Fibroblast of villous mesenchyme (primary cell): Measurements from ENCODE around the gene NFIA. TPM values are rescaled to one million over a fixed set of nuclear protein-coding genes. Genes with fewer than 3 reads are reported as not detected.

Source experiments
- DNase-seq: peaks from one replicate; pipeline ENCODE4 v3.0.0-alpha.2; 2010; ENCODE audit warnings: low read depth
- H3K4me3 ChIP-seq: 2 replicates; pipeline ENCODE4 v1.5.1; 2011; ENCODE audit warnings: low read depth, mild to moderate bottlenecking, low read length
- total RNA-seq: library from RNA; depleted of rRNA; stranded (reverse); fragments of >200 nt; gene quantifications from 2 replicates; pipeline ENCODE4 v1.2.3, GENCODE V29; 2012
- TF ChIP-seq, protein P1 (sequence below): IDR thresholded peaks from 2 replicates; pipeline ENCODE4 v1.5.1; 2012; ENCODE audit warnings: low read depth, mild to moderate bottlenecking, low read length; ENCODE audit not compliant: insufficient read depth

NFIA gene
- total RNA-seq, 1 donor = 10.4 TPM

DNA sequence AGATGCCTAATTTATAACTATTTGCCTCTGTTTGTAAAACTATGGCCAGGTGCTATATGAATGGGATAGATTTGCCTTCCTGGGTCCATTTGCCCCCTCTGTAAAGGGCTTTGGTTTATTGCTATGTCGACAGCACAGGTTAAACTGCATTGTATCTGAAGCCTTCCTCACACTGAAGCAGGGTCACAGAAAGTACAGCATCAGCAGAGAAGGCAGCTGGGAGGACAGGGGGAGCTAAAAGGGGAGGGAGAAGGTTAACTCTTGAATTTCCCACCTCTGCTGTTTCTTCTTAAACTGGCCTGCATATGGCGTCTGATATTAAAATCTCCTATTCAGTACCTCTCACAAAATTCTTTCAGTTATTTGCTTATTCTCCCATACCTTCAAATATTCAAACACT, 345.1 kb downstream of the NFIA start:
- no peak overlapping the region for H3K4me3 ChIP-seq
- TF ChIP-seq, protein P1, sequence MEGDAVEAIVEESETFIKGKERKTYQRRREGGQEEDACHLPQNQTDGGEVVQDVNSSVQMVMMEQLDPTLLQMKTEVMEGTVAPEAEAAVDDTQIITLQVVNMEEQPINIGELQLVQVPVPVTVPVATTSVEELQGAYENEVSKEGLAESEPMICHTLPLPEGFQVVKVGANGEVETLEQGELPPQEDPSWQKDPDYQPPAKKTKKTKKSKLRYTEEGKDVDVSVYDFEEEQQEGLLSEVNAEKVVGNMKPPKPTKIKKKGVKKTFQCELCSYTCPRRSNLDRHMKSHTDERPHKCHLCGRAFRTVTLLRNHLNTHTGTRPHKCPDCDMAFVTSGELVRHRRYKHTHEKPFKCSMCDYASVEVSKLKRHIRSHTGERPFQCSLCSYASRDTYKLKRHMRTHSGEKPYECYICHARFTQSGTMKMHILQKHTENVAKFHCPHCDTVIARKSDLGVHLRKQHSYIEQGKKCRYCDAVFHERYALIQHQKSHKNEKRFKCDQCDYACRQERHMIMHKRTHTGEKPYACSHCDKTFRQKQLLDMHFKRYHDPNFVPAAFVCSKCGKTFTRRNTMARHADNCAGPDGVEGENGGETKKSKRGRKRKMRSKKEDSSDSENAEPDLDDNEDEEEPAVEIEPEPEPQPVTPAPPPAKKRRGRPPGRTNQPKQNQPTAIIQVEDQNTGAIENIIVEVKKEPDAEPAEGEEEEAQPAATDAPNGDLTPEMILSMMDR = no peak
- DNase-seq = no peak

DNA sequence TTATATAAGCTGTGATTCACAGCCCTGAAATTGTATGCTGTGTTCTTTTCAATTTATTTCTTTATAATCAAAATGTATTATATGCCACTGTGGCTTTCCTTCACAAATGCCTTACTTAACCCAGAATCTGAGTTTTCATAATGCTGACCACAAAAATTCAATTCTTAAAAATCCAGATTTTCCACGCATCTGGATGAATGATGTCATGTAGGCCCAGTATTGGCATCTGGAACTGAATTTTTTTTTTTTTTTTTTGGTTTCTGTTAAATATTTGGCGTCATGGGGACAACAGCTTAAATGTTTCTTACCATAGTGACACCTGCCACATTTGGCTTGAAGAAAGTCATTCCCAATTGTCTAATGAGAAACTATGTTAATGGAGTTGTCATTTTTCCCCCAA, 345.8 kb downstream of the NFIA start:
- no peak overlapping the region for H3K4me3 ChIP-seq
- DNase-seq = no peak
- TF ChIP-seq, protein P1 = no peak

DNA sequence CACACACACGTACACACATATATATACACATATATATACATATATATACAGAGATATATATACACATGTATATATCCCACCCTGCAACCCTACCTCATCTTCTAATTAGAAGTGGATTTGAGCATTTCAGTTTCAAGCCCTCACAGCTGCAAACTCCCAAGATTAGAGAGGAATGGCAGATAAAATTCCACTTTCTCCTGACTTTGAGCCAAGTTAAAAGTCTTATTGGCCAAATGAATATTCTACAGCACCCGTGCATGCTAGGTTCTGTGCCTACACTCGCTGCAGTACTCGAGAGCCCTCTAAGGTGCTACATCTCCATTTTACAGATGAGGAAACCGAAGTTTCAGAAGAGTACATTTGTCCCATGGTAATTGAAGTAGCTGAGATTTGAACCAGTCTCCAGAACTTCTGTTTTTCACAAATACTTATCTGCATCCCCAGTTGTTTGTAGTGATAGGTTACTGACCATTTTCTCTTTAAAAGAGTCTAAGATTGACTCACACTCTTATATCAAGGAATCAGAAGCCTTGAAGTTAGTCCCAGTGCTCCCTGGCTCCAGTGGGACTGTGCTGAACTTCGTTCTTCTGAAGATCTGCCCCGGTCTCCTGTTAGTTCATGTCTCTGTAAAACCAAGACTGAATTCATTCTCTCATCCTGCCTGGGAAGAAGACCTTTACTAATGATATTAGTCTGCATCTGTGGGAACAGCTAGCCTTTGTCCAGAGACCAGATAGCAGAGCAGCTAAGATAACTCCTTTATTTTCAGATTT, 350.4 kb downstream of the NFIA start:
- H3K4me3 ChIP-seq = no peak overlapping the region
- DNase-seq = no peak
- TF ChIP-seq, protein P1 = no peak

DNA sequence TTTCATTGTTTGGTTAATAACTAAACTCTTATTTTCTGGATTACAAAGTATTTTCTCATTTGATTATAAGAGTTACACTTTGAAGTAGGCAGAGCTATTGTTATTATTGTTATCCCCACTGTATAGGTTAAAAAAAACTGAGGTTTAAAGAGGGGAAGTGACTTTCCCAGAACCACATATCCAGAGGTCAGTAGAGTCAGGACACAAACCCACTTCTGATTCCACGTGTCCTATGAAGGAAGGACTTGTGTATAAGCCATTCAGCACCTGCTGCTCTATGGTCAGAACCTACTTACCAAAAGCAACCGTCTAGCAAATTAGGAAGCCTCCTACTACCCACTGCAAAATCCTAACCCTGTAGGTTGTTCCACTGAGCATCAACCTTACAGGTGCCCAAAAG, 351.3 kb downstream of the NFIA start:
- DNase-seq = no peak
- no peak overlapping the region for H3K4me3 ChIP-seq
- TF ChIP-seq, protein P1 = no peak

DNA sequence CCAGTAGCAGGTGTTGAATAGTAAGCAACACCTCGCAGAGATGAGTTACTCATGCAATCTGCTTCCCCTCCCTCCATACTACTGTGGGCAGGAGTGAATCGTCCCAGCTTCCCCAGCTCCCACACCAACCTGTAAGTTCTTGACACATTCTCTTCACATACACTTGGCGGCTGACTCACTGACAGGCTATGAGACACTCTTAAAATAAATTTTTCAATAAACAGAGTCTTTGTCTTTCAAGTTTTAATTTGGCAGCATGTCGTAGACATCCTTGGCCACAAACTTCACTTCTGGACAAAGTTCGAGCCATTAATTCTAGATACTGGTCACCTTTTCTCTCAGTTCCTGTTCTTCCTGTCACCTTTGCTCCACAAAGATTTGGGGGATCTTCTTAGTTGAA, 351.9 kb downstream of the NFIA start:
- TF ChIP-seq, protein P1 = no peak
- no peak for DNase-seq
- H3K4me3 ChIP-seq = no peak overlapping the region

DNA sequence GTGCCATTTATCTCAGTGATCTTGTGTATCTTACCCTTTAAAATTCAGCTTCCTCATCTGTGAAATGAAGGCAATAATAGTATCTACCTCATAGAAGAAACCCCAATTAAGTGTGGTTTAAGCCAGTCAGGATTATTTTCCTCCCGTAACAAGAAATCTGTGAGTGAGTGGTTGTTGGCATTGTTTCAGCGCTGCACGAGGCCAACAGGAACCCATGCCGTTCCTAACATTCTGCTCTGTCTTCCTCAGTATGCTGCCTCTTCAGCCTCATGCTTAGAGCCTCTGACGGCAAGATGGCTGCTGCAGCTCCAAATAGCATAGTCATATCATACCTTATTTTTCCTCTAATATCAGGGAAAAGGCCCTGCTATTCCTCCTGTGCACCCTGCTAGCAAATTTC, 352.9 kb downstream of the NFIA start:
- TF ChIP-seq, protein P1 = no peak
- DNase-seq = no peak
- no peak overlapping the region for H3K4me3 ChIP-seq

DNA sequence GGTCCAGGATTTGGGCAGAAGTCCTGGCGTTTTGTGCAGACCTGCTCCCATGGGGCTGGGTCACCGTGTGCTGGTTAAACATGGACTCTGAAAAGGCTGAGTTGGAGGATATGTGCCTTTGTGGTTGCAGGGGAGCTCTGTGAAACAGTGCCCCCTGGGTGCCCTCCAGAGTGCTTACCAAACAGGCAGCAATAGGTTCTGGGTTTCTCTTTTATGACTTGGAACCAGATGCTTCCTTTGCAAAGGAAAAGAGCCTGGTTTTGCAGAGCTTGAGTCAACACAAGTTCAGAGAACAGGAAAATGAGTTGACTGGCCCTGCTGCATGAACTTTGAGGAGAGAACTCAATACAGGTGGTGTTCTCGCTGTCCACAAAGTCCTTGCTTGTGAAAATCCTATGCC, 353.7 kb downstream of the NFIA start:
- TF ChIP-seq, protein P1 = peak; percentile 30
- no peak overlapping the region for H3K4me3 ChIP-seq
- peak; percentile 39 for DNase-seq
